ENCODE data around the gene RPS16. TPM values are rescaled to one million over a fixed set of nuclear protein-coding genes. Genes with fewer than 3 reads are reported as not detected.

Gene RPS16
- total and polyA plus RNA-seq, 2 of the 8 experiments (the other 6 are each of a cell fraction or from before 2014, with no cell fraction given), result 2,433 to 7,810 TPM

DNA sequence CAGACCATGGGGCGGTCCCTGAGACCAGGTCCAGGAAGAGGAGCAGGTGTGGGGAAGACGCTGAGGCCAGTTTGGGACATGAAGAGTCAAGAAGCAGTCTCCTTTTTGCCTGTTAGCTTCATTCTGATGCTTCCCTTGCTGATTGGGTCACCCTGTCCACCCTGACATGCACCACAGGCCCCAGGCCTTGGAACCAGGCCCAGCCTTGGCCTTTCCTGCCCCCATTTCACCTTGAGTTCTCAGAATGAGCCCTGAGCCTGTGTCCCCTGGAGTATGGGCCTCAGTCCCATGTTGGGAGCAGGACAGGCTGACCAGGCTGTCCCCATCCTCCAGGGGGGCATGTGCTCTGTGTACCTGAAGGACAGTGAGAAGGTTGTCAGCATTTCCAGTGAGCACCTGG, 40.0 kb upstream of the RPS16 start:
- H3K27me3 ChIP-seq (replicated peaks in 1 of 4; ENCODE audit: control insufficient read depth in 3 of 4, extremely low read depth in 1 of 4, insufficient read depth in 3 of 4, low read length in 3 of 4), result no peaks in the 10 kb centered on the region
- TF ChIP-seq BRCA1 (IDR thresholded peaks at IDR 0.05; ENCODE audit: low read depth, low read length) (no peak), JUND (IDR thresholded peaks at IDR 0.05; ENCODE audit: low read length) (no peak), SIN3A (conservative IDR thresholded peaks at IDR 0.05 in 1 of 2, IDR thresholded peaks at IDR 0.05 in 1 of 2; ENCODE audit: low read depth in 1 of 2, low read length in 2 of 2) (no peak), NRF1 (IDR thresholded peaks at IDR 0.05; ENCODE audit: low read depth, low read length) (no peak), JUN (IDR thresholded peaks at IDR 0.05; ENCODE audit: low read depth, low read length) (no peak), TAF7 (optimal IDR thresholded peaks at IDR 0.05; ENCODE audit: borderline replicate concordance, low read depth, low read length) (no peak), CEBPB (IDR thresholded peaks at IDR 0.05; ENCODE audit: low read depth, low read length) (no peak)
- H4K8ac ChIP-seq (ENCODE audit: extremely low read depth, insufficient read depth, low read length), result no peak overlapping the region
- peaks cover 4 to 6% of the 10 kb centered on the region in 2 experiments for H4K20me1 ChIP-seq (replicated peaks in 1 of 2; ENCODE audit: control insufficient read depth in 1 of 2, insufficient read depth in 2 of 2, low read length in 2 of 2)
- no peak overlapping the region for H2AK5ac ChIP-seq (ENCODE audit: low read depth, low read length)
- no peak overlapping the region for H2AFZ ChIP-seq (ENCODE audit: low read length)
- H3K9me3 ChIP-seq (ENCODE audit: insufficient read depth in 2 of 2, low read depth in 1 of 2, low read length in 1 of 2), result no peaks in the 10 kb centered on the region
- H3K23me2 ChIP-seq (ENCODE audit: low read depth, low read length), result no peaks in the 10 kb centered on the region; the same call in 1 of the 2 replicates
- H3K79me1 ChIP-seq (ENCODE audit: low read depth, low read length), result no peaks in the 10 kb centered on the region
- DNase-seq (ENCODE audit: low read depth in 1 of 2, low spot score in 2 of 2) (no peak), FAIRE-seq (no peak)
- no peak overlapping the region for H2BK15ac ChIP-seq (ENCODE audit: low read length)
- ChIA-PET POLR2A (ENCODE audit: partially characterized antibody) (interaction anchor here (0.5 to 5.3 kb wide), 10 partner anchors 10 to 84 kb away, joined by 3 to 20 read pairs (median 5); partner anchors contain the start of genes MED29, PAF1 and RPS16), CTCF (ENCODE audit: partially characterized antibody) (interaction anchor here (0.6 to 5.6 kb wide), 21 partner anchors 9 to 1050 kb away, joined by 3 to 78 read pairs (median 11); partner anchors contain the start of genes DLL3, EID2B, PLEKHG2 and RPS16)
- H2BK120ac ChIP-seq (replicated peaks; ENCODE audit: low read depth, low read length), result no peak overlapping the region
- H3K23ac ChIP-seq (ENCODE audit: insufficient read length), result no peak overlapping the region
- no peak overlapping the region for H3K4me3 ChIP-seq (ENCODE audit: extremely low read depth in 1 of 4, insufficient read depth in 2 of 4, low read depth in 3 of 4, low read length in 4 of 4)
- no peak overlapping the region for H3K18ac ChIP-seq (ENCODE audit: extremely low read depth, low read length)
- H3K4me2 ChIP-seq (ENCODE audit: insufficient read depth in 1 of 2, low read depth in 2 of 2, low read length in 2 of 2), result no peak overlapping the region
- no peak overlapping the region for H4K91ac ChIP-seq (replicated peaks; ENCODE audit: insufficient read length, low read length)
- H3K14ac ChIP-seq (ENCODE audit: insufficient read length), result no peak overlapping the region
- H3K4me1 ChIP-seq (replicated peaks in 1 of 4; ENCODE audit: control insufficient read depth in 3 of 4, insufficient read depth in 4 of 4, low read length in 3 of 4), result peaks cover 0 to 4% (median 2%) of the 10 kb centered on the region in 4 experiments; a peak in 4 of 7 replicates
- no peak overlapping the region for H3K9ac ChIP-seq (replicated peaks in 1 of 4; ENCODE audit: extremely low read depth in 1 of 4, low read depth in 3 of 4, low read length in 3 of 4)
- H3K56ac ChIP-seq (replicated peaks; ENCODE audit: insufficient read length, low read depth, low read length), result no peak overlapping the region
- H2BK20ac ChIP-seq (ENCODE audit: low read length), result no peak overlapping the region
- no peak overlapping the region for H2BK12ac ChIP-seq (ENCODE audit: low read depth, low read length)
- peak overlapping the region; percentile 41; the same call in 1 of the 2 replicates for H3K27ac ChIP-seq (ENCODE audit: low read depth, low read length)
- no peaks in the 10 kb centered on the region for H3K79me2 ChIP-seq (ENCODE audit: control insufficient read depth in 1 of 2, insufficient read depth in 2 of 2, low read length in 2 of 2)
- 81% methylated on average over 2 of the region's 2 CpGs; no CpG with 5 or more reads in 1 of the 2 experiments for WGBS, 2 experiments (ENCODE audit: extremely low coverage in 1 of 2, insufficient coverage in 1 of 2, insufficient read length in 1 of 2, insufficient replicate concordance in 2 of 2, low coverage in 1 of 2, low lambda C conversion rate in 2 of 2, missing lambda C conversion rate in 1 of 2)
- no peak overlapping the region for H3K4ac ChIP-seq (replicated peaks; ENCODE audit: insufficient read length, low read depth, low read length)
- peaks cover 15 to 37% (median 31%) of the 10 kb centered on the region in 4 experiments for H3K36me3 ChIP-seq (ENCODE audit: control insufficient read depth in 2 of 4, insufficient read depth in 4 of 4, low read length in 3 of 4)
- H4K5ac ChIP-seq (ENCODE audit: insufficient read length, low read depth, low read length), result no peak overlapping the region
- H2BK5ac ChIP-seq (ENCODE audit: low read depth, low read length), result no peak overlapping the region

Data from H1 (cell line).